ENCODE results near the gene SRGAP3. TPM values are rescaled to one million over a fixed set of nuclear protein-coding genes. Genes with fewer than 3 reads are reported as not detected.

SRGAP3 gene
- total and polyA plus RNA-seq, 2 donors (not counting 1 experiment from before 2014, with no cell fraction given): 1.4 to 1.5 TPM

- Histone ChIP-seq H3K79me2 (ENCODE audit: control insufficient read depth, insufficient read depth, low read length) (no peaks in the 10 kb centered on the region), H2AFZ (ENCODE audit: insufficient read depth, low read depth, low read length, poor library complexity, severe bottlenecking) (no peak overlapping the region), H3K9me3 (ENCODE audit: control extremely low read depth in 1 of 3, control insufficient read depth in 2 of 3, insufficient read depth in 1 of 3, low read length in 2 of 3) (no peaks in the 10 kb centered on the region), H3K27ac (ENCODE audit: low read length in 2 of 2) (no peak overlapping the region), H3K4me3 (ENCODE audit: control extremely low read depth in 1 of 5, extremely low read depth in 1 of 5, insufficient read depth in 1 of 5, low read depth in 2 of 5, low read length in 4 of 5) (no peak overlapping the region), H3K4me1 (ENCODE audit: control insufficient read depth in 2 of 2, insufficient read depth in 2 of 2, low read length in 2 of 2) (peaks cover 12 to 30% of the 10 kb centered on the region in 2 donors), H3K27me3 (replicated peaks in 1 of 4; ENCODE audit: control extremely low read depth in 1 of 4, control insufficient read depth in 3 of 4, insufficient read depth in 4 of 4, low read length in 3 of 4) (no peaks in the 10 kb centered on the region), H3K9ac (ENCODE audit: low read length) (no peak overlapping the region), H3K4me2 (replicated peaks; ENCODE audit: low read depth, low read length, poor library complexity, severe bottlenecking) (no peak overlapping the region), H3K36me3 (replicated peaks in 1 of 2; ENCODE audit: control extremely low read depth in 1 of 2, control insufficient read depth in 1 of 2, extremely low read depth in 1 of 2, insufficient read depth in 2 of 2, low read length in 1 of 2) (no peaks in the 10 kb centered on the region), H4K20me1 (ENCODE audit: control insufficient read depth, insufficient read depth, low read length, poor library complexity, severe bottlenecking) (no peaks in the 10 kb centered on the region)
- Mint-ChIP-seq H3K4me3 (no peak overlapping the region), H3K4me1 (peaks cover 30% of the 10 kb centered on the region), H3K27me3 (no peaks in the 10 kb centered on the region), H3K9me3 (ENCODE audit: insufficient read depth) (no peaks in the 10 kb centered on the region), H3K27ac (peak overlapping the region; percentile 8)
- ATAC-seq (ENCODE audit: low read depth): no peak
- no peak for DNase-seq
- TF ChIP-seq EZH2 (IDR thresholded peaks at IDR 0.05; ENCODE audit: borderline replicate concordance, insufficient read depth, low read depth, low read length, poor library complexity, severe bottlenecking): no peak
- TF ChIP-seq CTCF (IDR thresholded peaks at IDR 0.05): no peak
- POLR2A ChIA-PET: no interaction called here
- WGBS (ENCODE audit: insufficient coverage): no CpG with 5 or more reads among the region's 1 CpG
- CTCF ChIA-PET: no interaction called here
- intact Hi-C loops (cut with micrococcal nuclease): no loop called here
These were observed 80.1 kb downstream of the SRGAP3 start for GRCh38 chr3:9169326-9169725.

GRCh38 chr3:9168241-9168741 lies 81.2 kb downstream of the SRGAP3 start:
- DNase-seq (peak; percentile 25), ATAC-seq (ENCODE audit: low read depth) (peak; percentile 76)
- no peaks in the 10 kb centered on the region for H3K27me3 Mint-ChIP-seq
- Histone ChIP-seq H3K9ac (ENCODE audit: low read length) (no peak overlapping the region), H3K27me3 (replicated peaks in 1 of 4; ENCODE audit: control extremely low read depth in 1 of 4, control insufficient read depth in 3 of 4, insufficient read depth in 4 of 4, low read length in 3 of 4) (no peaks in the 10 kb centered on the region), H3K36me3 (replicated peaks in 1 of 2; ENCODE audit: control extremely low read depth in 1 of 2, control insufficient read depth in 1 of 2, extremely low read depth in 1 of 2, insufficient read depth in 2 of 2, low read length in 1 of 2) (no peaks in the 10 kb centered on the region), H3K27ac (ENCODE audit: low read length in 2 of 2) (no peak overlapping the region), H3K4me2 (replicated peaks; ENCODE audit: low read depth, low read length, poor library complexity, severe bottlenecking) (peak overlapping the region; percentile 8), H3K79me2 (ENCODE audit: control insufficient read depth, insufficient read depth, low read length) (no peaks in the 10 kb centered on the region), H3K4me3 (ENCODE audit: control extremely low read depth in 1 of 5, extremely low read depth in 1 of 5, insufficient read depth in 1 of 5, low read depth in 2 of 5, low read length in 4 of 5) (no peak overlapping the region), H2AFZ (ENCODE audit: insufficient read depth, low read depth, low read length, poor library complexity, severe bottlenecking) (no peak overlapping the region), H3K9me3 (ENCODE audit: control extremely low read depth in 1 of 3, control insufficient read depth in 2 of 3, insufficient read depth in 1 of 3, low read length in 2 of 3) (no peaks in the 10 kb centered on the region), H4K20me1 (ENCODE audit: control insufficient read depth, insufficient read depth, low read length, poor library complexity, severe bottlenecking) (no peaks in the 10 kb centered on the region), H3K4me1 (ENCODE audit: control insufficient read depth in 2 of 2, insufficient read depth in 2 of 2, low read length in 2 of 2) (peaks cover 12 to 30% of the 10 kb centered on the region in 2 donors)
- peaks cover 30% of the 10 kb centered on the region for H3K4me1 Mint-ChIP-seq
- intact Hi-C loops (cut with micrococcal nuclease): no loop called here
- TF ChIP-seq EZH2 (IDR thresholded peaks at IDR 0.05; ENCODE audit: borderline replicate concordance, insufficient read depth, low read depth, low read length, poor library complexity, severe bottlenecking) (no peak), CTCF (IDR thresholded peaks at IDR 0.05) (no peak)
- ChIA-PET CTCF (no interaction called here), POLR2A (no interaction called here)
- peak overlapping the region; percentile 6 for H3K4me3 Mint-ChIP-seq
- 66% methylated on average over 4 of the region's 8 CpGs for WGBS (ENCODE audit: insufficient coverage)
- no peaks in the 10 kb centered on the region for H3K9me3 Mint-ChIP-seq (ENCODE audit: insufficient read depth)
- peak overlapping the region; percentile 32 for H3K27ac Mint-ChIP-seq

All from B cell (primary cell).